AG04449 (cell line): ENCODE measurements around the gene DOCK4.

ENCODE experiments used
- CTCF ChIA-PET: fragments of 350-600 bp; formaldehyde crosslinking; extraction: SDS; loops from one replicate; lab custom pipeline; 2021; ENCODE audit warnings: antibody characterized with exemption; lab: Yijun Ruan, JAX
- POLR2A ChIA-PET: fragments of 400-600, 350-600 bp; formaldehyde crosslinking; extraction: SDS; loops from one replicate; lab custom pipeline; 2020; ENCODE audit warnings: antibody characterized with exemption, inconsistent platforms; lab: Yijun Ruan, JAX
- DNase-seq: peaks from one replicate; pipeline ENCODE4 v3.0.0-alpha.2; 2010; ENCODE audit warnings: low read depth, low spot score
- H3K4me3 ChIP-seq: 2 replicates; pipeline ENCODE4 v1.5.1; 2011; ENCODE audit warnings: low read depth, mild to moderate bottlenecking, control low read depth, low read length
- TF ChIP-seq, protein P1 (sequence below): IDR thresholded peaks from one replicate; pipeline ENCODE4 v1.5.1; 2011; ENCODE audit warnings: mild to moderate bottlenecking, moderate library complexity, low read length, control low read depth, inconsistent platforms; ENCODE audit not compliant: insufficient read depth; ENCODE audit errors: missing control alignments

DOCK4 gene

DNA sequence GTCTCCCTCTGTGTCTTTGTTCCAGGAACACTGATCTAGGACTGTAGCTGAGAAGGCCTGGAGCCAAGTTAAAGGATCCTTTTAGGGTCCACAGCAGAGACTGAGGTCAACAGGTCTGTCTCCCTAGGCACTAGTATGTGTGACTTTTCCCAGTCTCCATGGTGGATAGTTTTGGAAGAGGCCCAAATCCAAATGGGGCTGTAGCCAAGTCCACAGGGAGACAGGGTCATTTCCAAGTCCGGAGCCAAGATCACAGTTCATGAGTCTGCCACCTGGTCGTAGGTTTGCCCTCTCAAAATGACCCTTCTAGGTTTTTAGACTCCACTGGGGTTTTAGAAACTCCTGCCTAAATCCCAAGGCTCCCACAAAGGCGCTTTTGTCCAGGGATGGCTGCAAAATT is 17.1 kb upstream of the DOCK4 start:
- CTCF ChIA-PET: no interaction called here
- TF ChIP-seq, protein P1, sequence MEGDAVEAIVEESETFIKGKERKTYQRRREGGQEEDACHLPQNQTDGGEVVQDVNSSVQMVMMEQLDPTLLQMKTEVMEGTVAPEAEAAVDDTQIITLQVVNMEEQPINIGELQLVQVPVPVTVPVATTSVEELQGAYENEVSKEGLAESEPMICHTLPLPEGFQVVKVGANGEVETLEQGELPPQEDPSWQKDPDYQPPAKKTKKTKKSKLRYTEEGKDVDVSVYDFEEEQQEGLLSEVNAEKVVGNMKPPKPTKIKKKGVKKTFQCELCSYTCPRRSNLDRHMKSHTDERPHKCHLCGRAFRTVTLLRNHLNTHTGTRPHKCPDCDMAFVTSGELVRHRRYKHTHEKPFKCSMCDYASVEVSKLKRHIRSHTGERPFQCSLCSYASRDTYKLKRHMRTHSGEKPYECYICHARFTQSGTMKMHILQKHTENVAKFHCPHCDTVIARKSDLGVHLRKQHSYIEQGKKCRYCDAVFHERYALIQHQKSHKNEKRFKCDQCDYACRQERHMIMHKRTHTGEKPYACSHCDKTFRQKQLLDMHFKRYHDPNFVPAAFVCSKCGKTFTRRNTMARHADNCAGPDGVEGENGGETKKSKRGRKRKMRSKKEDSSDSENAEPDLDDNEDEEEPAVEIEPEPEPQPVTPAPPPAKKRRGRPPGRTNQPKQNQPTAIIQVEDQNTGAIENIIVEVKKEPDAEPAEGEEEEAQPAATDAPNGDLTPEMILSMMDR: no peak
- POLR2A ChIA-PET: no interaction called here
- no peak overlapping the region for H3K4me3 ChIP-seq
- DNase-seq: no peak

DNA sequence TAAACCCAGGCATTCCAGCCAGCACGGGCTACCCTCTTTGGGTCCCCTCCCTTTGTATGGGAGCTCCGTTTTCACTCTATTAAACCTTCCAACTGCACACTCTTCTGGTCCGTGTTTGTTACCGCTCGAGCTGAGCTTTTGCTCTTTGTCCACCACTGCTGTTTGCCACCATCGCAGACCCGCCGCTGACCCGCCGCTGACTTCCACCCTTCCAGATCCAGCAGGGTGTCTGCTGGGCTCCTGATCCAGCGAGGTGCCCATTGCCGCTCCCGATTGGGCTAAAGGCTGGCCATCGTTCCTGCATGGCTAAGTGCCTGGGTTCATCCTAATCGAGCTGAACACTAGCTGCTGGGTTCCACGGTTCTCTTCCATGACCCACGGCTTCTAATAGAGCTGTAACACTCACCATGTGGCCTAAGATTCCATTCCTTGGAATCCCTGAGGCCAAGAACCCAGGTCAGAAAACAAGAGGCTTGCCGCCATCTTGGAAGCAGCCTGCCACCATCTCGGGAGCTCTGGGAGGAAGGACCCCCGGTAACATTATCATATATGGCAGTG is 14.8 kb upstream of the DOCK4 start:
- no peak for DNase-seq
- ChIA-PET CTCF (no interaction called here), POLR2A (interaction anchor here (0.7 kb wide), 1 partner anchor 229 kb away, joined by 3 read pairs; the partner anchor contains the start of gene IFRD1)
- TF ChIP-seq, protein P1: no peak
- no peak overlapping the region for H3K4me3 ChIP-seq

DNA sequence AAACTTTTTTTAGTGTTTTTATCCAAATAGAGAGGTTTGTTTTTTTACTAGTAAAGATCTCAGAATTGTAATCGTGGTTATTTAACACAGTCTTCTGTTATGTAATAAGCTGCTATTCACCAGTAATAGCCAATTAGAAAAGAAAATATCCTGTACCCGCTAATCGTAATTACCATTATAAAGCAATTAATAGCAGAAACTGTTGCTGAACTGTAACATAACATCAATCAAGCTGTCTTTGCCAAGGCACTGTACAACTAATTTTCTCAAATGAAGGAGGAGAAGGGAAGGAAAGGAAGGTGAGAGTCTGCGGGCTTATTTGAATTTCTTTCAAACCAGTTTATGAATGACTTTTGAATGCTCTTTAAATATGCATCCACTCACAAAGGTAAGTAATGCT is 9.6 kb upstream of the DOCK4 start:
- ChIA-PET POLR2A (no interaction called here), CTCF (interaction anchor here (2.0 kb wide), 1 partner anchor 11 kb away, joined by 5 read pairs; no protein-coding TSS in a partner anchor)
- no peak for DNase-seq
- TF ChIP-seq, protein P1: no peak
- H3K4me3 ChIP-seq: no peak overlapping the region

DNA sequence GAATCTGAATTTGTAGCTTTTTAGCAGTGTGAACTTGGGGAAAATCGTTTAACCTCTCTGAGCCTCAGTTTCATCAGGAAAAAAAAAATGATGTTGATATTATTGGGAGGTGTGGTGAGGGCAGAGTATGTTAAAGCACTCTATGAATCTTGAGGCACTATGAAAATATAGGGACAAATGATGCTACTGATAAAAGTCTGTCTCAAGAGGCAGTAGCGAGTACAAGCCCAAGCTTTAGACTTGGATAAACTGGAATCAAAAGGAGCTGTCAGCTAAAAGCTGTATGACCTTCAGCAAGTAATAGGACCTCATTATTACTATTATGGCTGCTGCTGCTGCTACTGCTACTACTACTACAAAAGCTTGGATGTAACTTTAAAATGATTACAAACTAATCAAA is 8.7 kb upstream of the DOCK4 start:
- no peak overlapping the region for H3K4me3 ChIP-seq
- POLR2A ChIA-PET: no interaction called here
- no peak for DNase-seq
- TF ChIP-seq, protein P1: no peak
- CTCF ChIA-PET: interaction anchor here (0.8 to 2.0 kb wide), 4 partner anchors 9 to 142 kb away, joined by 3 to 5 read pairs (median 3); no protein-coding TSS in a partner anchor

DNA sequence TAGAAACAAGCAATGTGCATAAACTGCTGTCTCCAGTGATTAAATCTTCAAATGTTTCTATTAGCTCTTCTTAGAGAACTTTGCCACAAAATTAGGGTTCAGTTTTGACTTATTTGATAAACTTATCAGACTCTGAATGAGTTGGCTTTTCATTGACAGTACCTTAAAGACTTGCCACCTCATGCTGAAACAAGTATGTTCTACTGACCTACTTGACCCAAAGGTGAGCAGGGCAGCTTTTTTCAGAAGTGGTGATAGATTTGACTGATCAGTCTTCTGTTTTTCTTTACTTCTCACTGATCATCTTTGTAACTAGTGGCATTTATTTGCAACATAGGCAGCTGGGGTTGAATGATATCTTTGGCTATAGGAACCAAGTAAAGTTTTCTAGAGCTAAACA is 8.1 kb upstream of the DOCK4 start:
- DNase-seq: no peak
- TF ChIP-seq, protein P1: no peak
- no peak overlapping the region for H3K4me3 ChIP-seq
- CTCF ChIA-PET: interaction anchor here (0.8 to 2.0 kb wide), 5 partner anchors 10 to 142 kb away, joined by 3 to 5 read pairs (median 3); no protein-coding TSS in a partner anchor
- POLR2A ChIA-PET: no interaction called here

DNA sequence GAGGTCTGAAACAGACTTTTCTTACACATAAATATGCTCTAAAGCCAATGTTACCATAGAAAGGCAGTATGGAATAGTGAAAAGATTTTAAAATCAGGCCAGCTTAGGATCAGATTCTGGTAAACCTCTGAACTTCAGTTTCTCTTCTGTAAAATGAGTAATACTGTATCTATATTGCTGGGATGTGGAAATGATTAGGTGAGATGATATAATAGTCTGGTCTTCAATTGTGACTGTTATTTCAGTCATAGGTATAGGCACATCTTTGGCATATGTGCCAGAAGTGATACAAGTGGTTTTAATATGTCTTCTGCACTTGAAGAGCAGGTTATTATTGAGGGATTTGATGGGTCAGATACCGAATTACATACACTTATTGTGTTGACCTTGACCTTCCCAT is 7.5 kb upstream of the DOCK4 start:
- H3K4me3 ChIP-seq: no peak overlapping the region
- ChIA-PET CTCF (interaction anchor here (0.8 to 1.0 kb wide), 2 partner anchors 11 to 17 kb away, joined by 3 read pairs; no protein-coding TSS in a partner anchor), POLR2A (no interaction called here)
- TF ChIP-seq, protein P1: no peak
- no peak for DNase-seq
